Astrocyte (in vitro differentiated cells and primary cell): Measurements from ENCODE around the gene PDGFRB. TPM values are rescaled to one million over a fixed set of nuclear protein-coding genes. Genes with fewer than 3 reads are reported as not detected.
A peak's percentile ranks its signal among the peaks of the same experiment; 100 is the strongest.

ENCODE experiments used
- DNase-seq: peaks from one replicate; pipeline ENCODE4 v3.0.0-alpha.2; 2010; ENCODE audit warnings: low read depth
- FAIRE-seq: peaks from 2 replicates; lab custom pipeline; 2011; peaks lifted over from hg19 to GRCh38; lab: Jason Lieb, UNC
- H2AFZ ChIP-seq: 2 replicates; pipeline ENCODE4 v1.6.0; 2012; ENCODE audit warnings: low read depth, low read length, inconsistent platforms
- H3K27ac ChIP-seq: 2 replicates; pipeline ENCODE4 v1.5.1; 2011; ENCODE audit warnings: low read depth, low read length, inconsistent platforms
- H3K27me3 ChIP-seq: 2 replicates; pipeline ENCODE4 v1.6.0; 2011; ENCODE audit warnings: low read length, inconsistent platforms; ENCODE audit not compliant: insufficient read depth
- H3K36me3 ChIP-seq: 2 replicates; pipeline ENCODE4 v1.5.1; 2011; ENCODE audit warnings: low read length, inconsistent platforms; ENCODE audit not compliant: insufficient read depth
- H3K4me1 ChIP-seq: 2 replicates; pipeline ENCODE4 v1.5.1; 2011; ENCODE audit warnings: low read length, inconsistent platforms; ENCODE audit not compliant: insufficient read depth
- H3K4me2 ChIP-seq: 2 replicates; pipeline ENCODE4 v1.6.0; 2012; ENCODE audit warnings: low read length, inconsistent platforms
- H3K4me3 ChIP-seq: 2 replicates; pipeline ENCODE4 v1.5.1; 2011; ENCODE audit warnings: low read depth, mild to moderate bottlenecking, low read length, inconsistent platforms; ENCODE audit not compliant: insufficient read depth
- H3K79me2 ChIP-seq: 2 replicates; pipeline ENCODE4 v1.6.0; 2012; ENCODE audit warnings: mild to moderate bottlenecking, low read length, inconsistent platforms; ENCODE audit not compliant: insufficient read depth
- H3K9ac ChIP-seq: 2 replicates; pipeline ENCODE4 v1.6.0; 2012; ENCODE audit warnings: mild to moderate bottlenecking, low read length, inconsistent platforms
- H3K9me3 ChIP-seq: 2 replicates; pipeline ENCODE4 v1.5.1; 2012; ENCODE audit warnings: low read depth, mild to moderate bottlenecking, low read length, inconsistent platforms; ENCODE audit not compliant: insufficient read depth
- H4K20me1 ChIP-seq: 2 replicates; pipeline ENCODE4 v1.6.0; 2012; ENCODE audit warnings: low read length, inconsistent platforms; ENCODE audit not compliant: insufficient read depth
- H3K27ac Mint-ChIP-seq: one replicate; pipeline ENCODE4 v1.8.0; 2021; ENCODE audit warnings: mild to moderate bottlenecking, mixed read lengths; ENCODE audit not compliant: unreplicated experiment
- H3K27me3 Mint-ChIP-seq: one replicate; pipeline ENCODE4 v1.8.0; 2021; ENCODE audit warnings: low read depth, mixed read lengths; ENCODE audit not compliant: unreplicated experiment
- H3K36me3 Mint-ChIP-seq: one replicate; pipeline ENCODE4 v1.8.0; 2021; ENCODE audit warnings: low read depth, mixed read lengths; ENCODE audit not compliant: unreplicated experiment
- H3K4me1 Mint-ChIP-seq: one replicate; pipeline ENCODE4 v1.8.0; 2021; ENCODE audit warnings: low read depth, mixed read lengths; ENCODE audit not compliant: unreplicated experiment
- H3K4me3 Mint-ChIP-seq: one replicate; pipeline ENCODE4 v1.8.0; 2021; ENCODE audit warnings: mild to moderate bottlenecking, moderate library complexity, mixed read lengths; ENCODE audit not compliant: unreplicated experiment
- H3K9me3 Mint-ChIP-seq: one replicate; pipeline ENCODE4 v1.8.0; 2021; ENCODE audit warnings: mild to moderate bottlenecking, mixed read lengths; ENCODE audit not compliant: unreplicated experiment
- CTCF ChIP-seq: IDR thresholded peaks from 2 replicates; pipeline ENCODE4 v1.5.1; 2011; ENCODE audit warnings: low read depth, mild to moderate bottlenecking, inconsistent platforms, low read length, moderate library complexity; ENCODE audit not compliant: insufficient read depth
- EZH2 ChIP-seq: IDR thresholded peaks from 2 replicates; pipeline ENCODE4 v1.6.1; 2012; ENCODE audit warnings: mild to moderate bottlenecking, low read length, inconsistent platforms; ENCODE audit not compliant: insufficient read depth
- total RNA-seq: library from RNA; stranded (reverse); gene quantifications from 2 replicates; pipeline ENCODE4 v1.2.1, GENCODE V29; 2021

PDGFRB gene
- total RNA-seq, 1 donor from 2014 or later: 78.8 TPM

GRCh38 chr5:150189728-150190502, 34.3 kb upstream of the PDGFRB start, which contains the start of gene SLC6A7:
TSS of gene SLC6A7 (plus strand) at chr5:150190062. CDS start at chr5:150190328, 266 bp downstream.
- peak within 1 kb of the TSS; percentile 23 for H3K4me3 ChIP-seq
- DNase-seq (no peak), FAIRE-seq (no peak)
- no peaks in the 10 kb centered on the region for H3K9me3 ChIP-seq
- H3K4me2 ChIP-seq: peak within 1 kb of the TSS; percentile 41
- peaks cover 59% of the 10 kb centered on the region for H3K27me3 ChIP-seq
- no peak within 1 kb of the TSS for H3K27ac Mint-ChIP-seq
- H3K9me3 Mint-ChIP-seq: no peaks in the 10 kb centered on the region
- H3K9ac ChIP-seq: no peak within 1 kb of the TSS
- H3K36me3 Mint-ChIP-seq: peaks cover 2% of the 10 kb centered on the region
- H4K20me1 ChIP-seq: no peaks in the 10 kb centered on the region
- peaks cover 88% of the 10 kb centered on the region for H3K27me3 Mint-ChIP-seq
- TF ChIP-seq EZH2 (peak; percentile 84), CTCF (no peak)
- H3K4me1 ChIP-seq: peaks cover 5% of the 10 kb centered on the region
- H3K27ac ChIP-seq: no peak within 1 kb of the TSS
- peak within 1 kb of the TSS; percentile 60 for H3K4me3 Mint-ChIP-seq
- H3K36me3 ChIP-seq: no peaks in the 10 kb centered on the region
- H2AFZ ChIP-seq: no peak within 1 kb of the TSS
- no peaks in the 10 kb centered on the region for H3K4me1 Mint-ChIP-seq
- no peaks in the 10 kb centered on the region for H3K79me2 ChIP-seq

GRCh38 chr5:150189326-150189725, 33.7 kb upstream of the PDGFRB start:
- H3K27ac Mint-ChIP-seq: no peak overlapping the region
- Histone ChIP-seq H3K9ac (no peak overlapping the region), H3K4me2 (no peak overlapping the region), H3K9me3 (no peaks in the 10 kb centered on the region), H2AFZ (no peak overlapping the region), H3K36me3 (no peaks in the 10 kb centered on the region), H3K4me1 (peaks cover 5% of the 10 kb centered on the region), H3K4me3 (no peak overlapping the region), H3K27ac (no peak overlapping the region), H4K20me1 (no peaks in the 10 kb centered on the region), H3K79me2 (no peaks in the 10 kb centered on the region), H3K27me3 (peaks cover 59% of the 10 kb centered on the region)
- FAIRE-seq: no peak
- TF ChIP-seq CTCF: no peak
- no peak for TF ChIP-seq EZH2
- H3K36me3 Mint-ChIP-seq: peaks cover 2% of the 10 kb centered on the region
- H3K27me3 Mint-ChIP-seq: peaks cover 87% of the 10 kb centered on the region
- H3K4me3 Mint-ChIP-seq: no peak overlapping the region
- H3K9me3 Mint-ChIP-seq: no peaks in the 10 kb centered on the region
- no peaks in the 10 kb centered on the region for H3K4me1 Mint-ChIP-seq
- DNase-seq: no peak
